Heart right ventricle (tissue), 16 donors: Measurements from ENCODE around the gene TUBA1A. TPM values are rescaled to one million over a fixed set of nuclear protein-coding genes. Genes with fewer than 3 reads are reported as not detected.
"Not testable (repeated sequence)": the region's sequence is repeated elsewhere in the genome, so short reads cannot be mapped to it uniquely, and the experiment has no call there.

Experiments
- ATAC-seq, 8 donors: fragments of 200-7000 bp; cut with Tn5 transposase; one replicate each; pipeline ENCODE4 v1.9.1; 2020; ENCODE audit warnings: mild to moderate bottlenecking in 8 of 8, moderate library complexity in 8 of 8, moderate number of reproducible peaks in 1 of 8
- DNase-seq, 2 donors: peaks; one replicate each; pipeline ENCODE4 v3.0.0-alpha.2; 2020
- H3K27ac ChIP-seq, 10 donors: fragments of 200-600 bp; sonication (generic) in 2 of 10; one replicate each; pipeline versions ENCODE4 v1.5.0 to v1.8.0; 2020 to 2022; ENCODE audit warnings: mild to moderate bottlenecking in 3 of 10
- H3K27me3 ChIP-seq, 7 donors: fragments of 200-600 bp; one replicate each; pipeline ENCODE4 v1.8.0; 2021 to 2022; ENCODE audit warnings: mild to moderate bottlenecking in 2 of 7
- H3K36me3 ChIP-seq, 9 donors: fragments of 200-600 bp; sonication (generic) in 1 of 9; one replicate each; pipeline versions ENCODE4 v1.5.0 to v1.8.0; 2020 to 2022; ENCODE audit warnings: mild to moderate bottlenecking in 2 of 9
- H3K4me1 ChIP-seq, 9 donors: fragments of 200-600 bp; sonication (generic) in 1 of 9; one replicate each; pipeline versions ENCODE4 v1.5.0 to v1.8.0; 2020 to 2022; ENCODE audit warnings: mild to moderate bottlenecking in 4 of 9
- H3K4me3 ChIP-seq, 10 donors: fragments of 200-600 bp; sonication (generic) in 2 of 10; one replicate each; pipeline versions ENCODE4 v1.5.0 to v1.8.0; 2020 to 2022; ENCODE audit warnings: mild to moderate bottlenecking in 7 of 10, moderate library complexity in 2 of 10
- H3K9me3 ChIP-seq, 11 donors: fragments of 200-600 bp in 10 of 11; sonication (generic) in 2 of 11; one replicate each; pipeline versions ENCODE4 v1.5.0 to v1.8.0; 2013 to 2022; ENCODE audit warnings: mild to moderate bottlenecking in 2 of 11, control low read depth in 1 of 11, moderate library complexity in 1 of 11
- WGBS, 2 donors: extraction: QIAGEN DNeasy Blood & Tissue Kit; methylation state at CpG; one replicate each; pipeline ENCODE4 v1.1.7; 2013; ENCODE audit warnings: inconsistent platforms in 1 of 2; 5-methylcytosine and 5-hydroxymethylcytosine counted together
- intact Hi-C, 10 donors: fragments of 100-400 bp; cut with DNase I; formaldehyde crosslinking; loops; one replicate each; pipeline versions ENCODE4 v1.11.1 to v1.14.2; 2022
- polyA plus RNA-seq, 2 donors: library from polyadenylated mRNA; stranded (reverse); fragments of 200-250 nt; gene quantifications; one replicate each; pipeline ENCODE4 v1.2.3, GENCODE V29; 2013
- total RNA-seq, 10 donors: library from RNA; stranded (reverse); fragmentation: NEBNext Ultra II Directional in 3 of 10; extraction: Animal tissue kit (Norgen Biotek cat#: 25700) in 3 of 10; gene quantifications; one replicate each; pipeline versions ENCODE4 v1.2.1 to v1.2.4, GENCODE V29; 2021 to 2023
- TF ChIP-seq, protein P1 (sequence below), 9 donors: fragments of 200-600 bp; sonication (generic) in 2 of 9; IDR thresholded peaks; one replicate each; pipeline versions ENCODE4 v1.5.0 to v1.8.0; 2021 to 2022; ENCODE audit warnings: antibody characterized with exemption in 9 of 9, mild to moderate bottlenecking in 5 of 9, moderate library complexity in 1 of 9
- donor health status: Arrhythmogenic right ventricular cardiomyopathy.
- donor health status: ischemic (EF 13 %, LVEDD 7.1; RV severe dilation, severe dysfunction).
- donor health status: healthy with polysubstance abuse.
- donor health status: DM: no; HTN: yes; CAD: no.
- donor health status: DM: no; HTN: no; CAD: no.
- donor health status: ischemic (EF 25% LVEDD 6.9; RV normal size, moderate dysfunction).
- donor health status: ischemic (EF 25% LVEDD 5.7; RV mildly dilated, moderate dysfunction).
- donor health status: healthy.
- donor health status: DM: yes; HTN: yes; CAD: no.
- donor health status: Ischemic cardiomyopathy.
- donor health status: ischemic (EF 35%, LVEDD 5.7; RV mildly dilated, moderate dysfunction).
- donor health status: nonischemic (EF 11% LVEDD 7.7; RV severe dilation, severe dysfunction).
- donor health status: DM: yes; HTN: yes; CAD: no.
- donor health status: PGD.
- donor health status: ischemic (EF 29% LVEDD 5.4; RV normal size, mild dysfunction).
- donor health status: nonischemic (EF 23%, LVEDD 6.1; RV moderate dilation, normal function).

Gene TUBA1A
- total and polyA plus RNA-seq, 12 donors, result 45.2 to 287 (median 134) TPM

DNA sequence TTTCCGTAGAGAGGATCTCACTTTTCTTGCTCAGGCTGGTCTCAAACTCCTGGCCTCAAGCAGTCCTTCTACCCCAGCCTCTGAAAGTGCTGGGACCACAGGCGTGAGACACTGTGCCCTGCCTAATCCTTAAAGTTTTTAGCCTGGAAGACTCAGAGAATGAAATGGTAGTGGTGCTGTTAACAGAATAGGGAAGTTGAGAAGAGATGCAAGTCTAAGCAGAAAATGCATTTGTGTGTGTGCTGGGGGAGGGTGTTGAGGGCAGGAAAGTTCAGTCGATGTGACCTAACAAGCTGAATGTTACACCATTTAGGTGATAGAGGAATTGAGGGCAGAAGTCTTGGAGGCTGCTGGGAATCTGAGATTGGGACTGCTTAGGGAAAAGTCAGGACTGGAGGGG is 6.9 kb upstream of the TUBA1A start:
- H3K4me3 ChIP-seq, result no peak overlapping the region
- no peak for DNase-seq
- H3K4me1 ChIP-seq, result peaks cover 0 to 41% (median 8%) of the 10 kb centered on the region in 9 donors
- no peaks in the 10 kb centered on the region for H3K27me3 ChIP-seq
- H3K27ac ChIP-seq, result peak overlapping the region in 1 of 10 donors; percentile 83
- H3K9me3 ChIP-seq, result no peaks in the 10 kb centered on the region
- WGBS, 2 donors, result 79 to 84% methylated on average over 3 of the region's 3 CpGs
- peak in 6 of 8 donors; percentile 36 to 70 (median 43) for ATAC-seq
- intact Hi-C loops, result no loop called here
- peaks cover 0 to 5% (median 0%) of the 10 kb centered on the region in 9 donors for H3K36me3 ChIP-seq
- TF ChIP-seq, protein P1, sequence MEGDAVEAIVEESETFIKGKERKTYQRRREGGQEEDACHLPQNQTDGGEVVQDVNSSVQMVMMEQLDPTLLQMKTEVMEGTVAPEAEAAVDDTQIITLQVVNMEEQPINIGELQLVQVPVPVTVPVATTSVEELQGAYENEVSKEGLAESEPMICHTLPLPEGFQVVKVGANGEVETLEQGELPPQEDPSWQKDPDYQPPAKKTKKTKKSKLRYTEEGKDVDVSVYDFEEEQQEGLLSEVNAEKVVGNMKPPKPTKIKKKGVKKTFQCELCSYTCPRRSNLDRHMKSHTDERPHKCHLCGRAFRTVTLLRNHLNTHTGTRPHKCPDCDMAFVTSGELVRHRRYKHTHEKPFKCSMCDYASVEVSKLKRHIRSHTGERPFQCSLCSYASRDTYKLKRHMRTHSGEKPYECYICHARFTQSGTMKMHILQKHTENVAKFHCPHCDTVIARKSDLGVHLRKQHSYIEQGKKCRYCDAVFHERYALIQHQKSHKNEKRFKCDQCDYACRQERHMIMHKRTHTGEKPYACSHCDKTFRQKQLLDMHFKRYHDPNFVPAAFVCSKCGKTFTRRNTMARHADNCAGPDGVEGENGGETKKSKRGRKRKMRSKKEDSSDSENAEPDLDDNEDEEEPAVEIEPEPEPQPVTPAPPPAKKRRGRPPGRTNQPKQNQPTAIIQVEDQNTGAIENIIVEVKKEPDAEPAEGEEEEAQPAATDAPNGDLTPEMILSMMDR (IDR thresholded peaks at IDR 0.05), result no peak

DNA sequence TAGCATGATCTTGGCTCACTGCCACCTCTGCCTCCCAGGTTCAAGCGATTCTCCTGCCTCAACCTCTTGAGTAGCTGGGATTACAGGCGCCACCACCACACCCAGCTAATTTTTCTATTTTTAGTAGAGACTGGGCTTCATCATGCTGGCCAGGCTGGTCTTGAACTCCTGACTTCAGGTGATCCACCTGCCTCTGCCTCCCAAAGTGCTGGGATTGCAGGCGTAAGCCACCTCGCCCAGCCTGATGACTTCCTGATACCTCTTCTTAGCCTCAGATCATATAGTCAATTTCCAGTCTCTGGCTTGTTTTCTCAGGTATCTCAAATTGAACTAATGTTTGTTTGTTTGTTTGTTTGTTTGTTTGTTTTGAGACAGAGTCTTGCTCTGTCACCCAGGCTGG is 4.9 kb upstream of the TUBA1A start:
- WGBS, 2 donors, result 86 to 95% methylated on average over 4 of the region's 4 CpGs
- not testable (repeated sequence) for ATAC-seq

DNA sequence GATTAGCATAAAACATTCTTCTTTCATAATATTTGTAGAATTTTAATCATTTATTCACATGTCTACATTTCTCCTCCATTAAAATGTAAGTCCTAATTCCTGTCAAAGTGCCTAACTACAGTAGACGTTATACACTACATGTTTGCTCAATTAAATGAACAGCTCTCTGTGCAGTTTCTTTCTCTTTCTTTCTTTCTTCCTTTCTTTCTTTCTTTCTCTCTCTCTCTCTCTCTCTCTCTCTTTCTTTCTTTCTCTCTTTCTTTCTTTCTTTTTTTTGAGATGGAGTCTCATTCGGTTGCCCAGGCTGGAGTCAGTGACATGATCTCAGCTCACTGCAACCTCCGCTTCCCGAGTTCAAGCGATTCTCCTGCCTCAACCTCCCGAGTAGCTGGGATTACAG is 2.6 kb upstream of the TUBA1A start:
- not testable (repeated sequence) for H3K4me3 ChIP-seq, DNase-seq, H3K27me3 ChIP-seq, H3K27ac ChIP-seq, H3K9me3 ChIP-seq, ATAC-seq
- 95 to 96% methylated on average over 6 of the region's 6 CpGs for WGBS, 2 donors
- H3K36me3 ChIP-seq, result peaks cover 0 to 10% (median 0%) of the 10 kb centered on the region in 9 donors
- intact Hi-C loops, result loop anchor here in 1 of 10 donors (5.0 kb wide), 1 partner anchor 129 kb away; the partner anchor contains the start of gene KMT2D
- peaks cover 5 to 40% (median 18%) of the 10 kb centered on the region in 9 donors for H3K4me1 ChIP-seq

More for the DNA sequence above, 4.9 kb upstream of the TUBA1A start:
- H3K27ac ChIP-seq, H3K4me3 ChIP-seq, H3K27me3 ChIP-seq, DNase-seq, H3K9me3 ChIP-seq, H3K36me3 ChIP-seq: not testable (repeated sequence)
- intact Hi-C loops, result loop anchor here in 1 of 10 donors (5.0 kb wide), 1 partner anchor 131 kb away; the partner anchor contains the start of gene KMT2D
- H3K4me1 ChIP-seq, result peaks cover 0 to 47% (median 13%) of the 10 kb centered on the region in 9 donors

DNA sequence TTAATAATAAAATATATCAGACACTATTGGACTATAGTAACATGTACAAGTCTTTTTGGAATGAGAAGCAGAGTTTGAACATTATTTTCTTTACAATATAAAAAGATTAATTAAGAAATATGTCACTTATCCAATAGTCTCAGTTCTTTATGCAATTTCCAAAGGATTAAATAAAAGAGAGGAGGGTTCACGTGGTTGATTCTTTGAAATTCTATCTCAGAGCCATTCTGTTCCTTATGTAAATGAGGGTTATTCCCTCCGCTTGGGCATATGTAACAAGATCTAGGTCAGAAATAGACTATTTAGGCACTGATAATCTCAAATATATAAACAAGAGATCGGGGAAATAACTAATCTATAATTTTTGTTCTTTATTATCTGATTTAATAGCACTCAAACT is 2.1 kb upstream of the TUBA1A start:
- Histone ChIP-seq H3K27me3 (no peaks in the 10 kb centered on the region), H3K4me1 (peaks cover 5 to 40% (median 24%) of the 10 kb centered on the region in 9 donors), H3K27ac (no peak overlapping the region), H3K9me3 (no peaks in the 10 kb centered on the region), H3K36me3 (peaks cover 0 to 15% (median 3%) of the 10 kb centered on the region in 9 donors), H3K4me3 (no peak overlapping the region)
- 94 to 96% methylated on average over 3 of the region's 3 CpGs for WGBS, 2 donors
- ATAC-seq (no peak), DNase-seq (no peak)
- TF ChIP-seq, protein P1 (IDR thresholded peaks at IDR 0.05), result no peak
- intact Hi-C loops, result loop anchor here in 1 of 10 donors (5.0 kb wide), 1 partner anchor 129 kb away; the partner anchor contains the start of gene KMT2D

DNA sequence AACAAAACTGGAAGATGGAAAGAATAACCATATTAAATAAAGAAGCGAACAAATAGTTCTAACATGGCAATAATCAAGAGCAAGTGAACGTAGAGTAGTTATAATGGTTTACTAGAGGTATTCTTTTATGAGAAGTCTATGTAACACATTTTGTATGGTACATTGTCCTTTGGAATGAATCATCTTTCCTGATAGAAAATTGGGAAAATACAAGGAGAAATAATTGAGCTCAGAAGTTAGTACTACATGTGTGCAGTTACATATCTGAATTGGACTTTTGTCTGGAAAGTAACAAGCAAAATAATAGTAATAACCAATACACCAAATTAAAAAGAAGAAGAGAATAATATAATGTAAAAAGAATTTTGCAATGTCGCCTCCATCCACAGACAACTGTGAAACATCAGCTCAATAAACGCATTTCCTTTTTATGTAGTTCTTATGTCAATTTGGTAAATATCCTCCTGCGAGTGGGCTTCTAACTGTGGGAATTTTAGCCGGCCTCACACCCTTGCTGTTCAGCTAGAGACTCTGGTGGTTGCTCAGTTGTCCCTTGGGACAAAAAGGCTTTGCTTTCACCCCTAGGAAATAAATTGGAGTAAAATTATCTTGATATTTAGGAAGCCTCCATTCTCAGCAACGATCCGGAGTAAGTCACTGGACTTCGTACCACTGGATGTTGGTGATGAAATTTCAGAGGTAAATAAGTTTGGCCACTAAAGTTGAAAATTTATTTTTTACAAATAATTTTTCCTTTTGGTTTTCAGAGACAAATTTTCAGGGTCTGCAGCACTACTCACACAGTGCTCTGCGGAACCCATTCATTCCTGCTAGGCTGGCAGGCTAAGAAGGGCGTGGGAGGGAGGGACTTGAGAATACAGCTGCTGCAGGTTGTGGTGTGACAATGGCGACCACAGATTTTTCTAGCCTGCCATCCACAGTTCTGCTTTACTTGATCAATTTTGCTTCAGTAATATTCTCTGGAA is 1.1 kb upstream of the TUBA1A start:
- peaks cover 5 to 34% (median 27%) of the 10 kb centered on the region in 9 donors for H3K4me1 ChIP-seq
- H3K4me3 ChIP-seq, result peak overlapping the region in 9 of 10 donors; percentile 60 to 98 (median 87)
- H3K9me3 ChIP-seq, result no peaks in the 10 kb centered on the region
- H3K36me3 ChIP-seq, result peaks cover 0 to 25% (median 12%) of the 10 kb centered on the region in 9 donors
- intact Hi-C loops, result loop anchor here (1.0 to 10.0 kb wide), 10 partner anchors 42 to 128 kb away; partner anchors contain the start of genes TUBA1B (in 9 of the 10), KMT2D (in 2 of the 10) and RHEBL1 (in 1 of the 10)
- no peak for ATAC-seq
- DNase-seq, result no peak
- TF ChIP-seq, protein P1 (IDR thresholded peaks at IDR 0.05), result no peak
- peak overlapping the region; percentile 90 to 100 (median 99) for H3K27ac ChIP-seq
- WGBS, 2 donors, result 89 to 90% methylated on average over 12 of the region's 12 CpGs
- no peaks in the 10 kb centered on the region for H3K27me3 ChIP-seq
